ENCODE data around the gene ULBP2. TPM values are rescaled to one million over a fixed set of nuclear protein-coding genes. Genes with fewer than 3 reads are reported as not detected.

ULBP2 gene
- total RNA-seq, 2 experiments from 2014 or later, result 0.60 to 2.6 TPM

DNA sequence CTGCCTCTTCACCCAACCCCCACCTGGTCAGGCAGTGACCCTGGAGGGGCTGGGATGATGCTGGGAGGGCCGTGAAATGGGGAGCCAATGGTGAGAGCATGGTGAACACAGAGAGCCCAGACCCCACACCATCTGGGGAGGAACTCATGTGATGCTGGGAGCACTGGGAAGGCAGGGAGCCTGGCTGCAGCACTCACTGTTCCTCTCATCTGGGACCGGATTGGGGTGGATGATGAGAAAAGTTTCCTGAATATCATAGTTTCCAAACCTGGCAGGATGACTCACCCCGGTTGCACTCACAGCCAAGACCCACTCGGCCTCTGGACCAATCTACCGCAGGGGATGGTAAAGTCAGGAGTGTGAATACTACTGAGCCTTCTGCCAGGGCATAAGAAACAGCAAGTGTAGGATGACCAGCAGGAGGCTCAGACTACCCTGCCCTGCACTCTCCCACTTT, 43.7 kb downstream of the ULBP2 start:
- Histone ChIP-seq H3K9me3 (ENCODE audit: low read length) (no peaks in the 10 kb centered on the region), H3K4me3 (ENCODE audit: low read depth, low read length, poor library complexity, severe bottlenecking) (no peak overlapping the region), H2AFZ (ENCODE audit: low read length) (no peak overlapping the region), H3K79me2 (ENCODE audit: insufficient read depth, low read depth, low read length) (no peaks in the 10 kb centered on the region), H3K4me1 (ENCODE audit: insufficient read depth, low read length, poor library complexity, severe bottlenecking) (peaks cover 3% of the 10 kb centered on the region), H3K27ac (ENCODE audit: low read depth, low read length, poor library complexity, severe bottlenecking) (no peak overlapping the region), H3K36me3 (ENCODE audit: insufficient read depth, low read length) (no peaks in the 10 kb centered on the region), H4K20me1 (ENCODE audit: insufficient read depth, low read length) (peaks cover 5% of the 10 kb centered on the region; the same call in 1 of the 2 replicates), H3K4me2 (ENCODE audit: low read length) (no peak overlapping the region), H3K9me2 (ENCODE audit: insufficient read depth, low read length) (no peaks in the 10 kb centered on the region)
- TF ChIP-seq, protein P1, sequence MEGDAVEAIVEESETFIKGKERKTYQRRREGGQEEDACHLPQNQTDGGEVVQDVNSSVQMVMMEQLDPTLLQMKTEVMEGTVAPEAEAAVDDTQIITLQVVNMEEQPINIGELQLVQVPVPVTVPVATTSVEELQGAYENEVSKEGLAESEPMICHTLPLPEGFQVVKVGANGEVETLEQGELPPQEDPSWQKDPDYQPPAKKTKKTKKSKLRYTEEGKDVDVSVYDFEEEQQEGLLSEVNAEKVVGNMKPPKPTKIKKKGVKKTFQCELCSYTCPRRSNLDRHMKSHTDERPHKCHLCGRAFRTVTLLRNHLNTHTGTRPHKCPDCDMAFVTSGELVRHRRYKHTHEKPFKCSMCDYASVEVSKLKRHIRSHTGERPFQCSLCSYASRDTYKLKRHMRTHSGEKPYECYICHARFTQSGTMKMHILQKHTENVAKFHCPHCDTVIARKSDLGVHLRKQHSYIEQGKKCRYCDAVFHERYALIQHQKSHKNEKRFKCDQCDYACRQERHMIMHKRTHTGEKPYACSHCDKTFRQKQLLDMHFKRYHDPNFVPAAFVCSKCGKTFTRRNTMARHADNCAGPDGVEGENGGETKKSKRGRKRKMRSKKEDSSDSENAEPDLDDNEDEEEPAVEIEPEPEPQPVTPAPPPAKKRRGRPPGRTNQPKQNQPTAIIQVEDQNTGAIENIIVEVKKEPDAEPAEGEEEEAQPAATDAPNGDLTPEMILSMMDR (conservative IDR thresholded peaks at IDR 0.05; ENCODE audit: low read length), result no peak
- no peak for TF ChIP-seq EZH2phosphoT487 (IDR thresholded peaks at IDR 0.05; ENCODE audit: borderline replicate concordance, low read depth, low read length)
- no peak for DNase-seq (ENCODE audit: low spot score)
- intact Hi-C loops (cut with micrococcal nuclease; ENCODE audit: unreplicated experiment), result no loop called here
- CTCF ChIA-PET (ENCODE audit: unreplicated experiment), result no interaction called here
- POLR2A ChIA-PET, result no interaction called here
- no TSS peak for BruUV-seq (replicated peaks)

- peaks cover 5% of the 10 kb centered on the region for H4K20me1 ChIP-seq (ENCODE audit: insufficient read depth, low read length)
- H3K4me1 ChIP-seq (ENCODE audit: insufficient read depth, low read length, poor library complexity, severe bottlenecking), result peaks cover 12% of the 10 kb centered on the region
- no peak for DNase-seq (ENCODE audit: low spot score)
- no peaks in the 10 kb centered on the region for H3K36me3 ChIP-seq (ENCODE audit: insufficient read depth, low read length)
- TF ChIP-seq EZH2phosphoT487 (IDR thresholded peaks at IDR 0.05; ENCODE audit: borderline replicate concordance, low read depth, low read length), result no peak
- TF ChIP-seq, protein P1 (conservative IDR thresholded peaks at IDR 0.05; ENCODE audit: low read length), result no peak
- H3K9me3 ChIP-seq (ENCODE audit: low read length), result no peaks in the 10 kb centered on the region
- no peak overlapping the region for H2AFZ ChIP-seq (ENCODE audit: low read length)
- no peaks in the 10 kb centered on the region for H3K79me2 ChIP-seq (ENCODE audit: insufficient read depth, low read depth, low read length)
- H3K27ac ChIP-seq (ENCODE audit: low read depth, low read length, poor library complexity, severe bottlenecking), result no peak overlapping the region
- POLR2A ChIA-PET, result no interaction called here
- intact Hi-C loops (cut with micrococcal nuclease; ENCODE audit: unreplicated experiment), result no loop called here
- no peak overlapping the region for H3K4me3 ChIP-seq (ENCODE audit: low read depth, low read length, poor library complexity, severe bottlenecking)
- BruUV-seq (replicated peaks), result no TSS peak
- no peak overlapping the region for H3K4me2 ChIP-seq (ENCODE audit: low read length)
- H3K9me2 ChIP-seq (ENCODE audit: insufficient read depth, low read length), result no peaks in the 10 kb centered on the region
- CTCF ChIA-PET (ENCODE audit: unreplicated experiment), result no interaction called here
Measured at GRCh38 chr6:149987602-149988107, 45.8 kb downstream of the ULBP2 start.

DNA sequence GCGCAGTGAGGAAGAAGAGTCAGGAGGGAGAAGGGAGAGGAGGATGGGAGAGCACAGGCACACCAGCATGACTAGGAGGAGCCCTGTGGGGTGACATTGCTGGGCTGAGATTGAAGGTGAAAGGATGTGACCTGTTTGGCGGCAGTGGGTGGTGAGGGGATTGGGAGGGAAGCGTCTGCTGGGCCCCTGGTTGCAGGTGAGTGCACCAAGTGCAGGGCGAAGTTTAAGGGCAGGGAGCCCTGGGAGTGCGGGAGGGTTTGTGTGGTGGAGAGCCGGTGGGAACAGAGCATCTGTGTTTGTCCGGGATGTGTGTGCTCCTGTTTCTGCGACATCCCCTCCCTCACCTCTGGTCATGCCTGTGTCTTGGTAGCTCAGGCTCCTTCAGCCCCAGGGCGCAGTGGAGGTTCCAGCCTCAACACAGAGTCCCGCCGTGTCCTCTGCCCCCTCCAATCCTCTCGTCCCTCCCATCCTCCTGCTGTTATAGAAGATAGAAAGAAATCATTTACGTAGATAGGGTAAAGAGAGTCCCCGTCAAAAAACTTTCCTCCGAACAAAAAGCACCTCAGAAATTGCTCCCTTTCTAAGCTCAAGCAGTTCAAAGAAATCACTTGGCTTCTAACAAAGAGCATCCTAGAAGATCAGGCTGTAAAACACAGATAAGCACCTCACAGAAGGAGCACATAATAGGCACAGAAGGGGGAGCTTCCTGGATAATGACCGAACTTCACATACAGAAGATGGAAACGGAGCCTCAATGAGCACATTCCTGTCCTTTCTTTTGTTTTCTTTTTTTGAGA, 46.9 kb downstream of the ULBP2 start:
- TF ChIP-seq, protein P1 (conservative IDR thresholded peaks at IDR 0.05; ENCODE audit: low read length), result no peak
- TF ChIP-seq EZH2phosphoT487 (IDR thresholded peaks at IDR 0.05; ENCODE audit: borderline replicate concordance, low read depth, low read length), result no peak
- intact Hi-C loops (cut with micrococcal nuclease; ENCODE audit: unreplicated experiment), result no loop called here
- Histone ChIP-seq H3K79me2 (ENCODE audit: insufficient read depth, low read depth, low read length) (no peaks in the 10 kb centered on the region), H4K20me1 (ENCODE audit: insufficient read depth, low read length) (peaks cover 5% of the 10 kb centered on the region), H3K4me2 (ENCODE audit: low read length) (no peak overlapping the region), H2AFZ (ENCODE audit: low read length) (no peak overlapping the region), H3K9me3 (ENCODE audit: low read length) (no peaks in the 10 kb centered on the region), H3K9me2 (ENCODE audit: insufficient read depth, low read length) (no peaks in the 10 kb centered on the region), H3K27ac (ENCODE audit: low read depth, low read length, poor library complexity, severe bottlenecking) (no peak overlapping the region), H3K36me3 (ENCODE audit: insufficient read depth, low read length) (no peaks in the 10 kb centered on the region), H3K4me3 (ENCODE audit: low read depth, low read length, poor library complexity, severe bottlenecking) (no peak overlapping the region), H3K4me1 (ENCODE audit: insufficient read depth, low read length, poor library complexity, severe bottlenecking) (peaks cover 12% of the 10 kb centered on the region)
- DNase-seq (ENCODE audit: low spot score), result no peak
- POLR2A ChIA-PET, result interaction anchor here (0.6 kb wide), 1 partner anchor 1467 kb away, joined by 4 read pairs; no protein-coding TSS in a partner anchor
- CTCF ChIA-PET (ENCODE audit: unreplicated experiment), result no interaction called here
- no TSS peak for BruUV-seq (replicated peaks)
